Mucosa of descending colon (tissue), 3 donors: ENCODE results near the gene PLEKHA5. TPM values are rescaled to one million over a fixed set of nuclear protein-coding genes. Genes with fewer than 3 reads are reported as not detected.
"Not testable (repeated sequence)": the region's sequence is repeated elsewhere in the genome, so short reads cannot be mapped to it uniquely, and the experiment has no call there.

Source experiments
- ATAC-seq: fragments of 200-7000 bp; cut with Tn5 transposase; one replicate; pipeline ENCODE4 v1.9.1; 2020; ENCODE audit warnings: mild to moderate bottlenecking, moderate library complexity
- DNase-seq, 3 donors: peaks; one replicate each; pipeline ENCODE4 v3.0.0-alpha.2; 2020
- H3K36me3 ChIP-seq: fragments of 200-600 bp; one replicate; pipeline ENCODE4 v1.8.0; 2021; ENCODE audit warnings: low read depth, mild to moderate bottlenecking
- H3K4me1 ChIP-seq: fragments of 200-600 bp; one replicate; pipeline ENCODE4 v1.8.0; 2021; ENCODE audit warnings: low read depth, mild to moderate bottlenecking
- H3K4me3 ChIP-seq: fragments of 200-600 bp; one replicate; pipeline ENCODE4 v1.8.0; 2021; ENCODE audit warnings: mild to moderate bottlenecking
- H3K9me3 ChIP-seq: fragments of 200-600 bp; one replicate; pipeline ENCODE4 v1.8.0; 2021; ENCODE audit warnings: mild to moderate bottlenecking
- CTCF ChIP-seq: fragments of 200-600 bp; IDR thresholded peaks from one replicate; pipeline ENCODE4 v1.8.0; 2022; ENCODE audit warnings: antibody characterized with exemption, mild to moderate bottlenecking
- intact Hi-C, 2 donors: fragments of 100-400 bp; cut with DNase I in 1 of 2; cut with micrococcal nuclease in 1 of 2; formaldehyde crosslinking; loops; one replicate each; pipeline versions ENCODE4 v1.11.0 to v1.11.1; 2022; cut with DNase I, micrococcal nuclease
- total RNA-seq, 3 donors: library from RNA; stranded (reverse); fragmentation: NEBNext Ultra II Directional in 2 of 3; extraction: Animal tissue kit (Norgen Biotek cat#: 25700) in 2 of 3; gene quantifications; one replicate each; pipeline versions ENCODE4 v1.2.1 to v1.2.4, GENCODE V29; 2021 to 2023
- donor health status: DM: no; HTN: no; CAD: no; lungs with moderate emphysema.
- donor health status: DM: no; HTN: no; CAD: no.
- donor health status: DM: no; HTN: yes; CAD: no.

PLEKHA5 gene
- total RNA-seq, 3 donors from 2014 or later, result 29.6 to 47.9 (median 36.5) TPM

GRCh38 chr12:19085090-19085489 lies 44.4 kb upstream of the PLEKHA5 start:
- H3K4me3 ChIP-seq, result no peak overlapping the region
- H3K9me3 ChIP-seq, result no peaks in the 10 kb centered on the region
- no peak for TF ChIP-seq CTCF
- DNase-seq (no peak), ATAC-seq (no peak)
- intact Hi-C loops, result no loop called here
- H3K4me1 ChIP-seq, result no peaks in the 10 kb centered on the region
- H3K36me3 ChIP-seq, result no peaks in the 10 kb centered on the region

GRCh38 chr12:19088606-19089005 lies 40.9 kb upstream of the PLEKHA5 start:
- TF ChIP-seq CTCF, result no peak
- intact Hi-C loops, result no loop called here
- ATAC-seq, result no peak

GRCh38 chr12:19092482-19092881 lies 37.1 kb upstream of the PLEKHA5 start:
- H3K36me3 ChIP-seq, intact Hi-C loops, H3K9me3 ChIP-seq, ATAC-seq, DNase-seq, H3K4me3 ChIP-seq, H3K4me1 ChIP-seq: not testable (repeated sequence)

More at GRCh38 chr12:19088606-19089005, 40.9 kb upstream of the PLEKHA5 start:
- Histone ChIP-seq H3K36me3 (no peaks in the 10 kb centered on the region), H3K4me1 (no peaks in the 10 kb centered on the region), H3K4me3 (no peak overlapping the region), H3K9me3 (no peaks in the 10 kb centered on the region)
- no peak for DNase-seq

DNA sequence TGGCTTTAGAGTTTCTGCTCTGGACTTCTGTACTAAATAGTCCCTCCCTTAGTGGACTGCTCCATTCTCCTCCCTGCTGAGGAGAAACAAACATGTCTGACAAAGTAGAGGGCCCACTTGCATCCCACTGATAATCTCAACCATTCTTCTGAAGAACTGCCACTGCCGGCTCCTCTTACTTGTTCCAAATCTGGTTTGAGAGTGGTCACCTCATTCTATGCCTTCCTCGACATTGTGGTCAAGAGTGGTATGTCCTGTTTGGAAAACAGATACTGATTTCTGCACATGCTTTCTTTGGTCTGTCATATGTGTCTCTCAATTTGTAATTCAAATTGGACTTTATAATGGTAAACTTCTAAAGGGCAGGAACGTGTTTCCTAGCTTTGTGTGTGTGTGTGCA lies 36.3 kb upstream of the PLEKHA5 start:
- TF ChIP-seq CTCF, result no peak
- ATAC-seq, result no peak

DNA sequence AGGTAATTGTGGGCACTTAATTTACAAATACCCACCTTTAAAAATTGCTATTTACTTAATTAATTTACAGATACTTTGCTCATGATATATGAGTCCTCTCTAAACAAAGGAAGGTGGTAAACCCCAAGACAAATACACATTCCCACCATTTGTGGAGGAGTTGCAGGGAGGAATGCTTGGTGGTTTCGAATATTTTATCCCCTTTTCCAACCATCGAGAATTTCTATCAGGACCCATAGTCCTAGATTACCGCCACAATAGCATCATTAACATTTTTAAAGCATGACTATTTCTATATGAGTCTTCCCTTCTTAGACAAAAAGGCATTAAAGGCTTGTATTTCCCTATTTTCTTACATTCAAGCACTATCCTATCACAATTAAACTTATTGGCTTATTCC lies 34.2 kb upstream of the PLEKHA5 start:
- ATAC-seq (no peak), DNase-seq (no peak)
- intact Hi-C loops, result no loop called here
- Histone ChIP-seq H3K36me3 (no peaks in the 10 kb centered on the region), H3K9me3 (no peaks in the 10 kb centered on the region), H3K4me3 (no peak overlapping the region), H3K4me1 (peaks cover 11% of the 10 kb centered on the region)
- no peak for TF ChIP-seq CTCF

More for the DNA sequence above, 36.3 kb upstream of the PLEKHA5 start:
- no peak for DNase-seq
- intact Hi-C loops, result no loop called here
- Histone ChIP-seq H3K9me3 (no peaks in the 10 kb centered on the region), H3K4me1 (peaks cover 11% of the 10 kb centered on the region), H3K4me3 (no peak overlapping the region), H3K36me3 (no peaks in the 10 kb centered on the region)

- no peak overlapping the region for H3K4me3 ChIP-seq
- intact Hi-C loops, result no loop called here
- H3K4me1 ChIP-seq, result peaks cover 11% of the 10 kb centered on the region
- no peak for TF ChIP-seq CTCF
- DNase-seq, result peak in 1 of 3 donors; percentile 6
- peak; percentile 85 for ATAC-seq
- no peaks in the 10 kb centered on the region for H3K9me3 ChIP-seq
- H3K36me3 ChIP-seq, result no peaks in the 10 kb centered on the region
Observed at GRCh38 chr12:19095756-19096480, 33.6 kb upstream of the PLEKHA5 start.
